ENCODE data around the gene PRMT9.

DNA sequence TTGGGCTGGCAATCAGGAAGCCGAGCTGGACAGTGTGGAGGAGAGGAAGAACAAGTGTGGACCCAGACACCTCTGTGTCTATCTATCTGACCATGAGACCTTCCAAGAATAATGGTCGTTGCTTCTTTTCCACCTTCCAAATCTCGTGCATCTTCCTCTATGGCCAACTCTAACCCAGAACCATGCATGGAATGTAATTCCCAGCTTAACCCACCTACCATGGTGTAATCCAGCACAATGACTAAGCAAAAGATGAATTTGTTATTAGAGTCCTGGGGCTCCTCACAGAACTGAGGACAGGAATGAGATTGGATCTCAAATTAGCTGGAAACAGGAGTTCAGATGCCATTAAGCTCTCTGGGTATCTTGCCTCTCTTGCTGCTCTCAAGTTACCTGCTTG is 84.2 kb downstream of the PRMT9 start:
- TF ChIP-seq POLR2A (IDR thresholded peaks at IDR 0.05) (no peak), POLR2AphosphoS5 (IDR thresholded peaks at IDR 0.05) (no peak)
